ENCODE measurements around the gene WDR46. TPM values are rescaled to one million over a fixed set of nuclear protein-coding genes. Genes with fewer than 3 reads are reported as not detected.

Gene WDR46
- total and polyA plus RNA-seq, 2 of the 13 experiments (the other 11 are each of a cell fraction or from before 2014, with no cell fraction given): 47.4 to 105 TPM

DNA sequence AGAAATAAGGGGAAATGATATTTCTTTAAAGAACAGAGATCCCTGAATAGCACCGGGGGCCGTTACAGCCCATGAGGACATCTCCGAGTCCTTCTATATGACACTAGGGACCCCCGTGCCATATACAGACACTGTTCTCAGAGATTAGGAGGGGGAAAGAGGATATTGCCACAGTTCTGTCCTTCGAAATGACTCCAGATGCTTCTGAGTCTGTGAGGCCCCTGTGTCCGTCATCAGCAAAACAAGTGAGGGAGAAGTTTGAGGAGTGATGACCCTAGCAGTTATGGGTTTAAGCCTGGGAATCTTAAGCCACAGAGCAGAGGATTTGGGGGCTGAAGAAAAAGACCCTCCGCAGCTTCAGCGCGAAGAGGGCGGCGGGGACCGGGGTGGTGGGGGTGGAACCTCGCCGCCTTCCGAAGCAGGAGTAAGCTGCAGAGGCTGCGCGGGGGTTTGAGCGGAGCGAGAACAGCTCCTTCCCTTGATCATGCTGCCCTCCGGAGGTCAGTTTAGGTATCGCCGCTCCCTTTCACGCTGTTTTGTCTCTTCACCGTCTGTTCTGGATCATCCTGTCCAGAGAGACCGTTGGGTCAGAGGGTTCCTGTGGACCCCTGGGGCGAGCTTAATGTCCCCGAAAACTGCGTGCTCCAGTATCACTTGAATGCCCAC lies 40.9 kb downstream of the WDR46 start (continued):
- TF ChIP-seq NFE2 (CRISPR knock-in tag; IDR thresholded peaks at IDR 0.05) (no peak), SP2 (CRISPR knock-in tag; IDR thresholded peaks at IDR 0.05) (no peak), KMT2A (CRISPR knock-in tag; IDR thresholded peaks at IDR 0.05) (peak; percentile 51; the same call in 1 of the 2 replicates), RFXANK (CRISPR knock-in tag; IDR thresholded peaks at IDR 0.05) (no peak), ZNF180 (CRISPR knock-in tag; IDR thresholded peaks at IDR 0.05; ENCODE audit: borderline replicate concordance, low read depth) (no peak), ZNF17 (CRISPR knock-in tag; IDR thresholded peaks at IDR 0.05) (no peak), STAT5B (CRISPR knock-in tag; IDR thresholded peaks at IDR 0.05) (no peak), GTF2F1 (IDR thresholded peaks at IDR 0.05; ENCODE audit: low read length) (no peak), SMAD3 (CRISPR knock-in tag; IDR thresholded peaks at IDR 0.05) (no peak), JDP2 (CRISPR knock-in tag; IDR thresholded peaks at IDR 0.05; ENCODE audit: borderline replicate concordance) (no peak), PITX1 (CRISPR knock-in tag; IDR thresholded peaks at IDR 0.05) (no peak), ADNP (CRISPR knock-in tag; IDR thresholded peaks at IDR 0.05) (no peak), JARID2 (CRISPR knock-in tag; IDR thresholded peaks at IDR 0.05; ENCODE audit: insufficient replicate concordance) (peak; percentile 73), SAFB2 (CRISPR knock-in tag; IDR thresholded peaks at IDR 0.05; ENCODE audit: borderline replicate concordance, low read depth) (no peak), CBFB (CRISPR knock-in tag; IDR thresholded peaks at IDR 0.05) (no peak), HMG20A (CRISPR knock-in tag; IDR thresholded peaks at IDR 0.05; ENCODE audit: borderline replicate concordance) (no peak), PRPF4 (IDR thresholded peaks at IDR 0.05; ENCODE audit: low read depth, low read length, poor library complexity, severe bottlenecking) (no peak), CAMTA2 (CRISPR knock-in tag; IDR thresholded peaks at IDR 0.05; ENCODE audit: borderline replicate concordance) (no peak), SETDB1 (CRISPR knock-in tag; IDR thresholded peaks at IDR 0.05; ENCODE audit: borderline replicate concordance) (no peak), CCAR2 (optimal IDR thresholded peaks at IDR 0.05; ENCODE audit: low read depth, low read length) (no peak), ZNF737 (CRISPR knock-in tag; IDR thresholded peaks at IDR 0.05; ENCODE audit: borderline replicate concordance) (no peak), GATA4 (IDR thresholded peaks at IDR 0.05; ENCODE audit: borderline replicate concordance, low read depth) (no peak), HOXA7 (CRISPR knock-in tag; IDR thresholded peaks at IDR 0.05) (no peak), ZNF124 (CRISPR knock-in tag; IDR thresholded peaks at IDR 0.05) (peak; percentile 48; the same call in 1 of the 2 replicates)
- TF ChIP-seq, protein P1, sequence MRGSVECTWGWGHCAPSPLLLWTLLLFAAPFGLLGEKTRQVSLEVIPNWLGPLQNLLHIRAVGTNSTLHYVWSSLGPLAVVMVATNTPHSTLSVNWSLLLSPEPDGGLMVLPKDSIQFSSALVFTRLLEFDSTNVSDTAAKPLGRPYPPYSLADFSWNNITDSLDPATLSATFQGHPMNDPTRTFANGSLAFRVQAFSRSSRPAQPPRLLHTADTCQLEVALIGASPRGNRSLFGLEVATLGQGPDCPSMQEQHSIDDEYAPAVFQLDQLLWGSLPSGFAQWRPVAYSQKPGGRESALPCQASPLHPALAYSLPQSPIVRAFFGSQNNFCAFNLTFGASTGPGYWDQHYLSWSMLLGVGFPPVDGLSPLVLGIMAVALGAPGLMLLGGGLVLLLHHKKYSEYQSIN (CRISPR knock-in tag; IDR thresholded peaks at IDR 0.05; ENCODE audit: borderline replicate concordance): no peak
- TF ChIP-seq, protein P2, sequence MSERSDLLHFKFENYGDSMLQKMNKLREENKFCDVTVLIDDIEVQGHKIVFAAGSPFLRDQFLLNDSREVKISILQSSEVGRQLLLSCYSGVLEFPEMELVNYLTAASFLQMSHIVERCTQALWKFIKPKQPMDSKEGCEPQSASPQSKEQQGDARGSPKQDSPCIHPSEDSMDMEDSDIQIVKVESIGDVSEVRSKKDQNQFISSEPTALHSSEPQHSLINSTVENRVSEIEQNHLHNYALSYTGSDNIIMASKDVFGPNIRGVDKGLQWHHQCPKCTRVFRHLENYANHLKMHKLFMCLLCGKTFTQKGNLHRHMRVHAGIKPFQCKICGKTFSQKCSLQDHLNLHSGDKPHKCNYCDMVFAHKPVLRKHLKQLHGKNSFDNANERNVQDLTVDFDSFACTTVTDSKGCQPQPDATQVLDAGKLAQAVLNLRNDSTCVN (CRISPR knock-in tag; IDR thresholded peaks at IDR 0.05; ENCODE audit: borderline replicate concordance): peak; percentile 92
- TF ChIP-seq, protein P3, sequence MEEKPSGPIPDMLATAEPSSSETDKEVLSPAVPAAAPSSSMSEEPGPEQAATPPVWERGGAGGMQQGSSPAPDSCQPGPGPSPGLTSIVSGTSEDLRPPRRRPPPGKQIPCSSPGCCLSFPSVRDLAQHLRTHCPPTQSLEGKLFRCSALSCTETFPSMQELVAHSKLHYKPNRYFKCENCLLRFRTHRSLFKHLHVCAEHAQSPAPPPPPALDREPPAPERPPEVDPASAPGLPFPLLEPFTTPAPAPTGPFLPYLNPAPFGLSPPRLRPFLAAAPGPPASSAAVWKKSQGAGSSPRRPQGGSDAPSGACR (CRISPR knock-in tag; IDR thresholded peaks at IDR 0.05): 0 out of 2 replicates have a peak, but pooled peaks have one; percentile 12
- TF ChIP-seq, protein P4, sequence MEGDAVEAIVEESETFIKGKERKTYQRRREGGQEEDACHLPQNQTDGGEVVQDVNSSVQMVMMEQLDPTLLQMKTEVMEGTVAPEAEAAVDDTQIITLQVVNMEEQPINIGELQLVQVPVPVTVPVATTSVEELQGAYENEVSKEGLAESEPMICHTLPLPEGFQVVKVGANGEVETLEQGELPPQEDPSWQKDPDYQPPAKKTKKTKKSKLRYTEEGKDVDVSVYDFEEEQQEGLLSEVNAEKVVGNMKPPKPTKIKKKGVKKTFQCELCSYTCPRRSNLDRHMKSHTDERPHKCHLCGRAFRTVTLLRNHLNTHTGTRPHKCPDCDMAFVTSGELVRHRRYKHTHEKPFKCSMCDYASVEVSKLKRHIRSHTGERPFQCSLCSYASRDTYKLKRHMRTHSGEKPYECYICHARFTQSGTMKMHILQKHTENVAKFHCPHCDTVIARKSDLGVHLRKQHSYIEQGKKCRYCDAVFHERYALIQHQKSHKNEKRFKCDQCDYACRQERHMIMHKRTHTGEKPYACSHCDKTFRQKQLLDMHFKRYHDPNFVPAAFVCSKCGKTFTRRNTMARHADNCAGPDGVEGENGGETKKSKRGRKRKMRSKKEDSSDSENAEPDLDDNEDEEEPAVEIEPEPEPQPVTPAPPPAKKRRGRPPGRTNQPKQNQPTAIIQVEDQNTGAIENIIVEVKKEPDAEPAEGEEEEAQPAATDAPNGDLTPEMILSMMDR (CRISPR knock-in tag; IDR thresholded peaks at IDR 0.05): peak; percentile 97
